AG04450 (cell line): ENCODE measurements around the gene INAFM2. TPM values are rescaled to one million over a fixed set of nuclear protein-coding genes. Genes with fewer than 3 reads are reported as not detected.

ENCODE experiments used
- CTCF ChIA-PET: fragments of 300-600, 350-600 bp; formaldehyde crosslinking; extraction: SDS; loops from one replicate; lab custom pipeline; 2022; ENCODE audit warnings: antibody characterized with exemption, inconsistent platforms; lab: Charles Lee
- POLR2A ChIA-PET: fragments of 350-600 bp; formaldehyde crosslinking; extraction: SDS; loops from one replicate; lab custom pipeline; 2021; ENCODE audit warnings: antibody characterized with exemption, inconsistent platforms; lab: Yijun Ruan, JAX
- DNase-seq: peaks from one replicate; pipeline ENCODE4 v3.0.0-alpha.2; 2011; ENCODE audit warnings: low read depth, low spot score
- H3K27ac ChIP-seq: one replicate; pipeline ENCODE4 v1.5.1; 2012; ENCODE audit warnings: low read depth, low read length, control low read depth
- H3K27me3 ChIP-seq: one replicate; pipeline ENCODE4 v1.6.0; 2012; ENCODE audit warnings: low read length; ENCODE audit not compliant: control insufficient read depth, insufficient read depth
- H3K4me3 ChIP-seq: 2 replicates; pipeline ENCODE4 v1.5.1; 2011; ENCODE audit warnings: mild to moderate bottlenecking, low read depth, low read length, control low read depth
- H3K9me3 ChIP-seq: 2 replicates; pipeline ENCODE4 v1.5.1; 2012; ENCODE audit warnings: low read length; ENCODE audit not compliant: control insufficient read depth, insufficient read depth
- polyA plus RNA-seq: library from polyadenylated mRNA; depleted of rRNA; stranded (reverse); fragments of >200 nt; gene quantifications from 2 replicates; pipeline ENCODE4 v1.2.3, GENCODE V29; 2011; rRNA removed
- TF ChIP-seq, protein P1 (sequence below): IDR thresholded peaks from 2 replicates; pipeline ENCODE4 v1.5.1; 2011; ENCODE audit warnings: low read depth, low read length, control low read depth, inconsistent platforms

The INAFM2 gene
- polyA plus RNA-seq, 1 experiment, result 11.4 TPM

DNA sequence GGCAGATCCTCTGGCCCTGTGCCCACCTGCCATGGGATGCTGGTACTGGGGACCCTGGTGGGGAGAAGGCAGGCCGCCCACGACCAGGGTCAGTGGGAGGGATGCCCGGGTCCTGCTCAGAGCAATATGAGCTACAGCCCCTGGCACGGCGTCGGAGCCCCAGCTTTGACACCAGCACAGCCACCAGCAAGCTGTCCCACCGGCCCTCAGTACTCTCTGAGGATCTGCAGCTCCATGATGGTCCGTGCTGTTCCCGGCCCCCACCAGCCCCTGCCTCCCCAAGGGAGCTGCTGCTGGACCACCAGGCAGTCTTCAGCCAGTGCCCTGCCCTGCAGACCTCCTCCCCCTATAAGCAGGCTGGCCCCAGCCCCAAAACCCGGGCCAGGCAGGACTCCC lies 46.0 kb downstream of the INAFM2 start:
- DNase-seq, result no peak
- TF ChIP-seq, protein P1, sequence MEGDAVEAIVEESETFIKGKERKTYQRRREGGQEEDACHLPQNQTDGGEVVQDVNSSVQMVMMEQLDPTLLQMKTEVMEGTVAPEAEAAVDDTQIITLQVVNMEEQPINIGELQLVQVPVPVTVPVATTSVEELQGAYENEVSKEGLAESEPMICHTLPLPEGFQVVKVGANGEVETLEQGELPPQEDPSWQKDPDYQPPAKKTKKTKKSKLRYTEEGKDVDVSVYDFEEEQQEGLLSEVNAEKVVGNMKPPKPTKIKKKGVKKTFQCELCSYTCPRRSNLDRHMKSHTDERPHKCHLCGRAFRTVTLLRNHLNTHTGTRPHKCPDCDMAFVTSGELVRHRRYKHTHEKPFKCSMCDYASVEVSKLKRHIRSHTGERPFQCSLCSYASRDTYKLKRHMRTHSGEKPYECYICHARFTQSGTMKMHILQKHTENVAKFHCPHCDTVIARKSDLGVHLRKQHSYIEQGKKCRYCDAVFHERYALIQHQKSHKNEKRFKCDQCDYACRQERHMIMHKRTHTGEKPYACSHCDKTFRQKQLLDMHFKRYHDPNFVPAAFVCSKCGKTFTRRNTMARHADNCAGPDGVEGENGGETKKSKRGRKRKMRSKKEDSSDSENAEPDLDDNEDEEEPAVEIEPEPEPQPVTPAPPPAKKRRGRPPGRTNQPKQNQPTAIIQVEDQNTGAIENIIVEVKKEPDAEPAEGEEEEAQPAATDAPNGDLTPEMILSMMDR, result no peak
- ChIA-PET POLR2A (interaction anchor here (0.8 to 1.4 kb wide), 2 partner anchors 10 to 38 kb away, joined by 3 to 5 read pairs; no protein-coding TSS in a partner anchor), CTCF (interaction anchor here (1.2 to 3.3 kb wide), 6 partner anchors 10 to 71 kb away, joined by 3 to 16 read pairs (median 7); partner anchors contain the start of gene DISP2)
- Histone ChIP-seq H3K4me3 (no peak overlapping the region), H3K27ac (no peak overlapping the region), H3K27me3 (peaks cover 16% of the 10 kb centered on the region), H3K9me3 (peaks cover 3% of the 10 kb centered on the region; the same call in 1 of the 2 replicates)

DNA sequence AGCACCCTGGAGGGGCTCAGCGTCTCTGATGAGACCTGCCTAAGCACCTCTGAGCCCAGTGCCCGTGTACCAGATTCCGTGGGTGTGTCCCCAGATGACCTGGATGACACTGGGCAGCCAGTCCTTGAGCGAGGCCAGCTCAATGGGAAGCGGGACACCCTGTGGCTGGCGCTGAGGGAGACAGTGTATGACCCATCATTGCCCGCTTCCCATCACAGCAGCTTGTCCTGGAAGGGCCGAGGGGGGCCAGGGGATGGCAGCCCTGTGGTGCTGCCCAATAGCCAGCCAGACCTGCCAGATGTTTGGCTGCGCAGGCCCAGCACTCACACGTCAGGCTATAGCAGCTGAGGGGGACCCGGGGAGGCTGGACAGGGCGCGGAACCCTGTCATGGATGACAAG lies 46.5 kb downstream of the INAFM2 start:
- Histone ChIP-seq H3K4me3 (no peak overlapping the region), H3K9me3 (peaks cover 3% of the 10 kb centered on the region; the same call in 1 of the 2 replicates), H3K27me3 (peaks cover 16% of the 10 kb centered on the region), H3K27ac (no peak overlapping the region)
- TF ChIP-seq, protein P1, result no peak
- DNase-seq, result no peak
- ChIA-PET CTCF (interaction anchor here (3.3 kb wide), 1 partner anchor 26 kb away, joined by 16 read pairs; no protein-coding TSS in a partner anchor), POLR2A (no interaction called here)

DNA sequence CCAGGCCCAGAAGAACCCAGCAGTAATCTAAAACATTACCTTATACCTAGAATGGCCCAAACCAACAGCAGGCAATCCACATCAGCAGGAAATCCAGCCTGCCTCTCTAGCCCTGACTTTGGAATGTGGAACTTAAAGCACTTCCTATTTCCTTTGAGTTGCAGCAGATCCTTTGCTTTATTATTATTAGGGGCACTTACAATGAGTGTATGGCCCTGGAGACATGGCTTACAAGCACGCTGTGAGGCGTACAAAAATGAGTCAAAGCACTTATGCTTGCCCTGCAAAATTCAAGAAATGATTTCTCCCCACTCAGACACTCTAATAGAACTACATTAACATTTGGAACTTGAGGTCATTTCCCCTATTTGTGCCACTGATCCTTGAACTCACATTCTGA lies 49.5 kb downstream of the INAFM2 start:
- TF ChIP-seq, protein P1, result no peak
- POLR2A ChIA-PET, result no interaction called here
- no peak overlapping the region for H3K27ac ChIP-seq
- no peak overlapping the region for H3K4me3 ChIP-seq
- CTCF ChIA-PET, result no interaction called here
- no peak for DNase-seq
- H3K27me3 ChIP-seq, result no peaks in the 10 kb centered on the region
- H3K9me3 ChIP-seq, result peaks cover 3% of the 10 kb centered on the region; the same call in 1 of the 2 replicates

Other genes starting within 250 kb of the INAFM2 start
- gene BMF, start 214.8 kb upstream of the INAFM2 start, polyA plus RNA-seq, result 6.2 and 6.5 TPM in 2 replicates
- 8.2 and 9.0 TPM in 2 replicates for gene BUB1B, start 162.6 kb upstream of the INAFM2 start, polyA plus RNA-seq
- not detected in 2 replicates for gene PAK6, start 84.6 kb upstream of the INAFM2 start, polyA plus RNA-seq
- gene ANKRD63, start 40.6 kb upstream of the INAFM2 start, polyA plus RNA-seq, result not detected in 2 replicates
- gene PLCB2, start 15.8 kb upstream of the INAFM2 start, polyA plus RNA-seq, result 0.24 and 0.32 TPM in 2 replicates
- 5.5 and 8.4 TPM in 2 replicates for gene CCDC9B, start 17.2 kb downstream of the INAFM2 start, polyA plus RNA-seq
- not detected in 2 replicates for gene PHGR1, start 27.3 kb downstream of the INAFM2 start, polyA plus RNA-seq
- 0.11 and 0.36 TPM in 2 replicates for gene DISP2, start 34.5 kb downstream of the INAFM2 start, polyA plus RNA-seq
- gene KNSTRN, start 59.0 kb downstream of the INAFM2 start, polyA plus RNA-seq, result 14.6 and 18.2 TPM in 2 replicates
- gene IVD, start 82.1 kb downstream of the INAFM2 start, polyA plus RNA-seq, result 49.3 and 49.4 TPM in 2 replicates
- 2.8 and 4.2 TPM in 2 replicates for gene BAHD1, start 117.3 kb downstream of the INAFM2 start, polyA plus RNA-seq
- 19.8 and 21.7 TPM in 2 replicates for gene CHST14, start 147.3 kb downstream of the INAFM2 start, polyA plus RNA-seq
- 14.0 and 16.7 TPM in 2 replicates for gene CCDC32, start 241.3 kb downstream of the INAFM2 start, polyA plus RNA-seq
- gene RPUSD2, start 245.6 kb downstream of the INAFM2 start, polyA plus RNA-seq, result 5.9 and 7.0 TPM in 2 replicates